ENCODE data around the gene PIGC.

DNA sequence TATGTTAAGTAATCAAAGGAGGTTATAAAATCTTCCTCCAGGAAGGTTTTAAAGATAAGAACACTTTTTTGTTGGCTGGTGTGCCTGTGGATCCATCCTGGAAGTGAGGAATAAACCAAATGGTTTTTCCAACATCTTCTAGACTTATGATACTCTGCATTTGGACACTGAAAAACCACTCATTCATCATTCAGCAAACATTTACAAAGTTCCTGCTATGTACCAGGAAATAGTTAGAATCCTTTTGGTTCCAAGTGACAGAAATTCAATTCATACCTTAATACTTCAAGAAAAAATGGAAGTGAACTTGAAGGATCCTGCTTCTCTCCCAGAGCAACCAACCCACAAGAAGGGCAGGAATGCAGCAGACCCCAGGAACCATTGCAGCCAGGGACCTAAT lies 39.6 kb upstream of the PIGC start:
- TF ChIP-seq POLR2A (IDR thresholded peaks at IDR 0.05) (no peak), POLR2AphosphoS5 (IDR thresholded peaks at IDR 0.05) (no peak), EP300 (IDR thresholded peaks at IDR 0.05) (no peak)
- TF ChIP-seq, protein P1, sequence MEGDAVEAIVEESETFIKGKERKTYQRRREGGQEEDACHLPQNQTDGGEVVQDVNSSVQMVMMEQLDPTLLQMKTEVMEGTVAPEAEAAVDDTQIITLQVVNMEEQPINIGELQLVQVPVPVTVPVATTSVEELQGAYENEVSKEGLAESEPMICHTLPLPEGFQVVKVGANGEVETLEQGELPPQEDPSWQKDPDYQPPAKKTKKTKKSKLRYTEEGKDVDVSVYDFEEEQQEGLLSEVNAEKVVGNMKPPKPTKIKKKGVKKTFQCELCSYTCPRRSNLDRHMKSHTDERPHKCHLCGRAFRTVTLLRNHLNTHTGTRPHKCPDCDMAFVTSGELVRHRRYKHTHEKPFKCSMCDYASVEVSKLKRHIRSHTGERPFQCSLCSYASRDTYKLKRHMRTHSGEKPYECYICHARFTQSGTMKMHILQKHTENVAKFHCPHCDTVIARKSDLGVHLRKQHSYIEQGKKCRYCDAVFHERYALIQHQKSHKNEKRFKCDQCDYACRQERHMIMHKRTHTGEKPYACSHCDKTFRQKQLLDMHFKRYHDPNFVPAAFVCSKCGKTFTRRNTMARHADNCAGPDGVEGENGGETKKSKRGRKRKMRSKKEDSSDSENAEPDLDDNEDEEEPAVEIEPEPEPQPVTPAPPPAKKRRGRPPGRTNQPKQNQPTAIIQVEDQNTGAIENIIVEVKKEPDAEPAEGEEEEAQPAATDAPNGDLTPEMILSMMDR (IDR thresholded peaks at IDR 0.05) = no peak

All from stomach (tissue), 4 donors.